NB4 (cell line): ENCODE results near the gene PDE4D.
"Not testable (repeated sequence)": the region's sequence is repeated elsewhere in the genome, so short reads cannot be mapped to it uniquely, and the experiment has no call there.

ENCODE experiments used
- DNase-seq: peaks from one replicate; pipeline ENCODE4 v3.0.0; 2010; ENCODE audit warnings: low read depth
- H3K4me3 ChIP-seq: one replicate; pipeline ENCODE4 v1.5.1; 2011; ENCODE audit warnings: mild to moderate bottlenecking, low read depth, low read length, moderate library complexity
- MYC ChIP-seq: IDR thresholded peaks from 2 replicates; pipeline ENCODE4 v1.6.1; 2011; ENCODE audit warnings: low read depth, low read length
- POLR2A ChIP-seq: IDR thresholded peaks from 2 replicates; pipeline ENCODE4 v1.6.1; 2011; ENCODE audit warnings: mild to moderate bottlenecking; ENCODE audit not compliant: insufficient read length; ENCODE audit errors: extremely low read depth
- TF ChIP-seq, protein P1 (sequence below): IDR thresholded peaks from 2 replicates; pipeline ENCODE4 v1.6.1; 2011; ENCODE audit warnings: low read depth, low read length
- TF ChIP-seq, protein P2 (sequence below): IDR thresholded peaks from one replicate; pipeline ENCODE4 v1.5.1; 2012; ENCODE audit warnings: low read depth, low read length

Gene PDE4D

DNA sequence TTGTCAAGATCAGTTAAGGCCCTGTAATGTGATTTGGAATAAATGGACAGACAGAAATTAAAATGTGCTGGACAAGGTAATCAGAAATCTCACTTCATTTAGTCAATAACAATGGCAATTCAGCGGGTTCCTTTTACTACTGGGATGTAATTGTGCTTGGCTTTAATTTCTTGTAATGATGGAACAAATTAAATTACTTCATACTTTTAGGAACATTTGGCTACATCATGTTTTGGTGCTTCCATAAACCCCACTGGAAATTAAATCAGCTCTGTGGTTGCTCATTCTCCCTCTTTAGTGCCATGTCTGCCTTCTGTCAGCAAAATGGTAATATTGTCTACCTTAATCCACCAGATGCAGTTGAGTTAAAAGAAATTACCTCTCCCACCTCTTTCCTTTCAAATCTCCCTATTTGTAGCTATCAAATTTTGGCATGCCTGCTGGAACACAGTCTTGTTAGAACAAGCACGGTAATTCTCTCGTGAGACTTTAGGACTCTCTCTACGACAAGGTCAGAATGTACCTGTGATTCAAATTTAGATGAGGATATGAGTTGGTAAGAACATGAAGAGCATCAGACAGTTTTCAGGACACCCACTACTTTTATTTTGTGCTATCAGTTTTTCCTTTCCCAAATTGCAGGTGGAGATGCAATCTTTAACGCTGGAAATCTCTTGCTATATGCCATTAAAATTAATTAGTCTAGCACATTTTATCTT, 834.4 kb downstream of the PDE4D start:
- TF ChIP-seq, protein P1, sequence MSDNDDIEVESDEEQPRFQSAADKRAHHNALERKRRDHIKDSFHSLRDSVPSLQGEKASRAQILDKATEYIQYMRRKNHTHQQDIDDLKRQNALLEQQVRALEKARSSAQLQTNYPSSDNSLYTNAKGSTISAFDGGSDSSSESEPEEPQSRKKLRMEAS: no peak
- TF ChIP-seq MYC (no peak), POLR2A (no peak)
- TF ChIP-seq, protein P2, sequence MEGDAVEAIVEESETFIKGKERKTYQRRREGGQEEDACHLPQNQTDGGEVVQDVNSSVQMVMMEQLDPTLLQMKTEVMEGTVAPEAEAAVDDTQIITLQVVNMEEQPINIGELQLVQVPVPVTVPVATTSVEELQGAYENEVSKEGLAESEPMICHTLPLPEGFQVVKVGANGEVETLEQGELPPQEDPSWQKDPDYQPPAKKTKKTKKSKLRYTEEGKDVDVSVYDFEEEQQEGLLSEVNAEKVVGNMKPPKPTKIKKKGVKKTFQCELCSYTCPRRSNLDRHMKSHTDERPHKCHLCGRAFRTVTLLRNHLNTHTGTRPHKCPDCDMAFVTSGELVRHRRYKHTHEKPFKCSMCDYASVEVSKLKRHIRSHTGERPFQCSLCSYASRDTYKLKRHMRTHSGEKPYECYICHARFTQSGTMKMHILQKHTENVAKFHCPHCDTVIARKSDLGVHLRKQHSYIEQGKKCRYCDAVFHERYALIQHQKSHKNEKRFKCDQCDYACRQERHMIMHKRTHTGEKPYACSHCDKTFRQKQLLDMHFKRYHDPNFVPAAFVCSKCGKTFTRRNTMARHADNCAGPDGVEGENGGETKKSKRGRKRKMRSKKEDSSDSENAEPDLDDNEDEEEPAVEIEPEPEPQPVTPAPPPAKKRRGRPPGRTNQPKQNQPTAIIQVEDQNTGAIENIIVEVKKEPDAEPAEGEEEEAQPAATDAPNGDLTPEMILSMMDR: no peak
- no peak for DNase-seq
- H3K4me3 ChIP-seq: no peak overlapping the region

DNA sequence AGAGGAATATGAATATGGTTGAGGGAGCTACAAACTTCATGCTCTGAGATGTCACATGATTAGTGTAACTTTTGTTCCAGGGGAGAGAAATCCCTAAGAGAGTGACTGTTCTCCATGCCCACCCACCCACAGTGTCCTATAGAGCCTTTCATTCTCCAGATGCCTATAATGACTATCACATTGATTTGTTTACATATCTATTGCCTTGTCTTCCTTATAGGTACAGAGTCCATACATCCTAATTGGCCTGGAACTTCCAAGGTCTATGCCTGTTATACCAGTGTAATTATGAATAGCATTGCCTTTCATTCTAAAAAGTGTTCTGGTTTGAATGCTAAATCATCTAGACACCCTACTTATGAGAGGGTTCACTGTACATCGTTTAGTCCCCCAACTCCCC, 835.3 kb downstream of the PDE4D start:
- no peak for DNase-seq
- no peak overlapping the region for H3K4me3 ChIP-seq
- no peak for TF ChIP-seq MYC
- TF ChIP-seq, protein P2: no peak
- TF ChIP-seq, protein P1: no peak
- no peak for TF ChIP-seq POLR2A

DNA sequence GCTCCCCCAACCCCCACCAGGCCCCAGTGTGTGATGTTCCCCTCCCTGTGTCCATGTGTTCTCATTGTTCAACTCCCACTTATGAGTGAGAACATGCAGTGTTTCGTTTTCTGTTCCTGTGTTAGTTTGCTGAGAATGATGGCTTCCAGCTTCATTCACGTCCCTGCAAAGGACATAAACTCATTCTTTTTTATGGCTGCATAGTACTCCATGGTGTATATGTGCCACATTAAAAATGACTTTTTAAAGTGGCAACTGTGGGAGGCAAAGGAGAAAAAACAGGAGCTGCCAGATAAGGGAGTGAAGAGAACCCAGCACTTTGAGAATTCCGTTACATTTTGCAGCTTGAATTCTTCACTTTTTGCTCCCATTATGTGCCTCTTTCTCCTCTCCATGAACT, 836.9 kb downstream of the PDE4D start:
- H3K4me3 ChIP-seq, DNase-seq: not testable (repeated sequence)

DNA sequence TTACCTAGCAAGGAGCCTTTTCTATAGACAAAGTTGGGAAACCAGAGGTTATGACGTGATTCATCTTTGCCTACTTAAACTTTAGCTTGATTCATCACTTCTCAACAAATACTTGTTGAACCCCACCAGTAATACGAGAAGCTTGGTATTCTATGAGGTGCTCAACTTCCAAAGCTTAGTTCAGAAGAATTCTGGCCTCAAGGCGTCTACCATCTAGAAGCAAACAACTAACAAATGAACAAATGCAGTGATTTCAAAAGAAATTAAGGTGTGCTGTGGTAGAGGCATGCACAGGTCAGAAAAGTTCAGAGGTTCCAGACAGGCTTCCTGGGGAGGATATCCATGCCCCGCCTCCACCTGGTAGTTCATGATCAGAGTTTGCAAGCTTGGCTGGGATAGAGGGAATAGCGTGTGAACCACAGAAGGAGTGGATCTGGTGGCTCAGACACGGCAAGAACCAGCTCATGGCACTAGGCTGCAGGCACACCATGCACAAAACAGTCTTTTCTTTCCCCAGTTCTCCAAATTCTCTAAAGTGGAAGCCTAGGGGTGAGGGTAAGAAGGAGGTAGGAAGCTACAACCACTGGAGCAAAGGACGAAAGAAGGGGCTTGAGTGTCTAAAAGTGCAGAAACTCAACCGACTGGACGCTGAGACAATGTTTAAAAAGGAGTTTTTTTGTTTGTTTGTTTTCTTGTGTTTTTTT, 837.6 kb downstream of the PDE4D start:
- no peak for TF ChIP-seq POLR2A
- TF ChIP-seq MYC: no peak
- TF ChIP-seq, protein P2: no peak
- TF ChIP-seq, protein P1: no peak
- DNase-seq: no peak
- H3K4me3 ChIP-seq: no peak overlapping the region

DNA sequence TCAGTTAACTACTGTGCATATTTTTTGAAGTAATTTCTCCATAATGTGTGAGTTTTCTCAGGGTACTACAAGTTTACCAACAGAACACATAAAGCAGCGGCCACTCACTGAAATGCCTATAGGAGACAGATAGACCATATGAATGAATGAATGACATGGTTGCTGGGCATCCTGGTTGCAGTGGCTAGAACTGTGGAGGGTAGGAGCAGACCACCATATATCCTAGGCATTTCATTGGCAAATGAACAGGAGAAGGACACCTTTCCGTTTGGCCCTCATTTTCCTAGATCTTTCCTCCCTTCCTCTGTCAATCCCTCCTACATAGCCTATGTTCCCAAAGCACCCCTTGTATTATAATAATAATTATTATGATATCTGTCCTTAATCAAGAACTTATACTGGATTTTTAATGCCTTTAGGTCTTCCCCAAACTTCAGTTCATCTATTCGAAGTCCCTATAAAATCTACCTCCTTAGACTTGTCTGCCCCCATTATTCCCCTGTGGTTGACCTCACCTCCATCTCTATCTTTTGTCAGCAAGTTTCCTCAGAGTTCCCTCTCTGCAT, 838.5 kb downstream of the PDE4D start:
- TF ChIP-seq POLR2A: no peak
- TF ChIP-seq, protein P1: no peak
- TF ChIP-seq, protein P2: no peak
- no peak for TF ChIP-seq MYC
- H3K4me3 ChIP-seq: no peak overlapping the region
- no peak for DNase-seq

DNA sequence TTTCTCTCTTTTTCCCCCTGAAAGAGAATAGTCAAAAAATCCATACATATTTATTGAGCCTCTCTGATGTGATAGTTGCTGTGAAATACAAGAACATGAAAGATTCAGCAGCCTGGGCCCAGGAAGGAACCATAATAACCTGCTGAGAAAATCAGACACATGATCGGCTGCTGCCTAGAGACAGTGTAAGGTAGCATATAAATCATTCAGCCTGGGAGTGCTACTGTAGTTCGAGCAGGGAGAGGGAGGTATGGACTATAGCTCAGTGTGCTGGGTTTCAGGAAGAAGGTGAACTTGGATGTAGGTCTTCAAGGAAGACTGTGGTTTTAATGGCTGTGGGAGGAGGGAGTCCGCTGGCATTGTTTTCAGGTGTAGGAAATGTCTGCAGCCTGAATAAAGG, 841.6 kb downstream of the PDE4D start:
- TF ChIP-seq, protein P1: no peak
- no peak for TF ChIP-seq MYC
- TF ChIP-seq, protein P2: no peak
- TF ChIP-seq POLR2A: no peak
- DNase-seq: no peak
- H3K4me3 ChIP-seq: no peak overlapping the region
